GM12878 (cell line): ENCODE results near the gene ELK3. TPM values are rescaled to one million over a fixed set of nuclear protein-coding genes. Genes with fewer than 3 reads are reported as not detected.

Experiments used
- ATAC-seq: fragments of 200-7000 bp; cut with Tn5 transposase; 3 replicates; pipeline ENCODE4 v1.9.1; 2020; ENCODE audit warnings: mild to moderate bottlenecking, moderate library complexity
- BruUV-seq: library from RNA; stranded (reverse); fragments of 400-500 nt; replicated peaks from 2 replicates; lab custom pipeline; 2021; lab: Mats Ljungman, UMichigan
- CTCF ChIA-PET: fragments of 300-600 bp; sonication (Branson Sonifier 250); formaldehyde crosslinking; extraction: SDS; loops from one replicate; lab custom pipeline; 2021; ENCODE audit warnings: inconsistent platforms; lab: Yijun Ruan, JAX
- POLR2A ChIA-PET: fragments of 350-600 bp; formaldehyde crosslinking; extraction: SDS; loops from one replicate; lab custom pipeline; 2021; ENCODE audit warnings: inconsistent platforms; lab: Charles Lee
- RAD21 ChIA-PET: fragments of 300-600 bp; sonication (Branson Sonifier 250); formaldehyde crosslinking; loops from one replicate; lab custom pipeline; 2023; ENCODE audit warnings: antibody characterized with exemption; ENCODE audit not compliant: unreplicated experiment; lab: Charles Lee
- SMC1A ChIA-PET: fragments of 300-600 bp; sonication (Branson Sonifier 250); formaldehyde crosslinking; loops from one replicate; lab custom pipeline; 2023; ENCODE audit not compliant: unreplicated experiment, uncharacterized antibody; lab: Charles Lee
- DNase-seq: peaks from one replicate; pipeline ENCODE4 v3.0.0-alpha.2; 2011; ENCODE audit warnings: low read depth, low spot score
- FAIRE-seq: peaks from 3 replicates; lab custom pipeline; 2011; peaks lifted over from hg19 to GRCh38; lab: Jason Lieb, UNC
- H2AFZ ChIP-seq: 2 replicates; pipeline ENCODE4 v1.6.0; 2011; ENCODE audit warnings: low read depth, low read length, control low read depth; ENCODE audit not compliant: control insufficient read depth
- H3K27ac ChIP-seq: 2 replicates; pipeline ENCODE4 v1.5.1; 2011; ENCODE audit warnings: control low read depth; ENCODE audit not compliant: control insufficient read depth, insufficient read depth
- H3K27me3 ChIP-seq, 2 experiments: replicated peaks in 1 of 2; 2 replicates each; pipeline versions ENCODE4 v1.6.0 to v1.6.1; 2011; ENCODE audit warnings: low read length in 1 of 2; ENCODE audit not compliant: control insufficient read depth in 2 of 2, insufficient read depth in 2 of 2
- H3K36me3 ChIP-seq, 2 experiments: 2 replicates each; pipeline ENCODE4 v1.5.1; 2011; ENCODE audit warnings: low read length in 1 of 2; ENCODE audit not compliant: control insufficient read depth in 2 of 2, insufficient read depth in 2 of 2
- H3K4me1 ChIP-seq: 2 replicates; pipeline ENCODE4 v1.6.1; 2011; ENCODE audit warnings: mild to moderate bottlenecking, low read length, moderate library complexity, mixed read lengths; ENCODE audit not compliant: control insufficient read depth, insufficient read depth
- H3K4me2 ChIP-seq: 2 replicates; pipeline ENCODE4 v1.6.0; 2011; ENCODE audit warnings: control low read depth; ENCODE audit not compliant: control insufficient read depth, insufficient read depth
- H3K4me3 ChIP-seq: fragments of 200-600 bp; sonication (generic); 2 replicates; pipeline ENCODE4 v1.5.1; 2016
- H3K79me2 ChIP-seq: 2 replicates; pipeline ENCODE4 v1.6.0; 2011; ENCODE audit warnings: low read length; ENCODE audit not compliant: control insufficient read depth, insufficient read depth
- H3K9ac ChIP-seq: 2 replicates; pipeline ENCODE4 v1.8.0; 2011; ENCODE audit warnings: low read length, control low read depth, mixed read lengths; ENCODE audit not compliant: control insufficient read depth, insufficient read depth
- H3K9me3 ChIP-seq: replicated peaks from 3 replicates; pipeline ENCODE4 v1.5.1; 2011; ENCODE audit warnings: mild to moderate bottlenecking, low read length; ENCODE audit not compliant: control insufficient read depth, insufficient read depth
- H4K20me1 ChIP-seq: 2 replicates; pipeline ENCODE4 v1.6.0; 2011; ENCODE audit not compliant: control insufficient read depth, insufficient read depth
- ASH2L ChIP-seq: fragments of 300-600, 200-600 bp; sonication (generic); IDR thresholded peaks from 2 replicates; pipeline ENCODE4 v1.6.1; 2017; ENCODE audit warnings: low read depth, mild to moderate bottlenecking, borderline replicate concordance
- CEBPZ ChIP-seq: fragments of 150-350 bp; IDR thresholded peaks from 2 replicates; pipeline ENCODE4 v1.6.1; 2016; ENCODE audit warnings: low read depth, low read length
- E2F8 ChIP-seq: fragments of 450-650 bp; IDR thresholded peaks from 2 replicates; pipeline ENCODE4 v1.6.1; 2018; ENCODE audit warnings: mild to moderate bottlenecking, low read depth, moderate library complexity; ENCODE audit not compliant: partially characterized antibody
- TBL1XR1 ChIP-seq: IDR thresholded peaks from 2 replicates; pipeline ENCODE4 v1.6.1; 2012; ENCODE audit warnings: low read depth, low read length, improper control_type of control experiment
- WGBS: methylation state at CpG from one replicate; pipeline ENCODE4 v1.1.6; 2016; ENCODE audit warnings: low lambda C conversion rate; ENCODE audit not compliant: insufficient replicate concordance, insufficient coverage; ENCODE audit errors: missing lambda C conversion rate; 5-methylcytosine and 5-hydroxymethylcytosine counted together
- in situ Hi-C: fragments of 300-500 bp; cut with MboI; formaldehyde crosslinking; loops from 9 replicates; pipeline ENCODE4 v1.14.3; 2018; ENCODE audit warnings: mixed read lengths
- intact Hi-C: fragments of 100-400 bp; cut with micrococcal nuclease; formaldehyde crosslinking; loops from one replicate; pipeline ENCODE4 v1.14.2; 2022; ENCODE audit not compliant: unreplicated experiment
- polyA plus RNA-seq, 11 experiments: library from polyadenylated mRNA; depleted of rRNA in 4 of 11; unstranded in 6 of 11; stranded (reverse) in 5 of 11; fragments of >200 nt; fragmentation: Nextera tagmentation in 4 of 11; fragmentation: Illumina TruSeq in 1 of 11; extraction: Ambion mirVana in 4 of 11; extraction: Trizol in 1 of 11; gene quantifications; 1 replicate in 1 of 11; 2 replicates in 10 of 11; pipeline versions ENCODE4 v1.2.1 to v1.2.3, GENCODE V29; 2011 to 2016; ENCODE audit warnings: inconsistent platforms in 2 of 11, missing spikeins in 2 of 11, low read depth in 1 of 11
- total RNA-seq, 4 experiments: library from RNA; depleted of rRNA in 3 of 4; stranded (reverse); fragments of >200 nt in 3 of 4; fragmentation: Illumina TruSeq in 1 of 4; extraction: Trizol in 1 of 4; gene quantifications; 2 replicates each; pipeline versions ENCODE4 v1.2.1 to v1.2.3, GENCODE V29; 2013 to 2021

ELK3 gene
- total and polyA plus RNA-seq, 10 of the 15 experiments (the other 5 are each of a cell fraction or from before 2014, with no cell fraction given), result 0.37 to 4.8 (median 0.88) TPM

GRCh38 chr12:96233939-96234461, 39.8 kb downstream of the ELK3 start:
- RAD21 ChIA-PET, result no interaction called here
- no peaks in the 10 kb centered on the region for H3K4me1 ChIP-seq
- H4K20me1 ChIP-seq, result no peaks in the 10 kb centered on the region
- H3K79me2 ChIP-seq, result no peaks in the 10 kb centered on the region
- BruUV-seq, result no TSS peak
- POLR2A ChIA-PET, result interaction anchor here (0.6 kb wide), 1 partner anchor 19 kb away, joined by 4 read pairs; no protein-coding TSS in a partner anchor
- intact Hi-C loops, result no loop called here
- SMC1A ChIA-PET, result interaction anchor here (1.5 kb wide), 1 partner anchor 18 kb away, joined by 4 read pairs; no protein-coding TSS in a partner anchor
- FAIRE-seq, result no peak
- H3K36me3 ChIP-seq, result peaks cover 0 to 2% of the 10 kb centered on the region in 2 experiments; a peak in 2 of 4 replicates
- CTCF ChIA-PET, result interaction anchor here (0.6 kb wide), 1 partner anchor 166 kb away, joined by 3 read pairs; no protein-coding TSS in a partner anchor
- TF ChIP-seq CEBPZ (no peak), ASH2L (no peak), TBL1XR1 (no peak), E2F8 (no peak)
- TF ChIP-seq, all 136 proteins: peak for 0
- H3K9me3 ChIP-seq, result no peaks in the 10 kb centered on the region
- no peaks in the 10 kb centered on the region for H3K27me3 ChIP-seq
- 89% methylated on average over 15 of the region's 15 CpGs for WGBS
- ATAC-seq, result no peak
- H3K27ac ChIP-seq, result no peak overlapping the region
- DNase-seq, result no peak
- H2AFZ ChIP-seq, result no peak overlapping the region
- H3K4me3 ChIP-seq, result no peak overlapping the region
- in situ Hi-C loops, result no loop called here
- no peak overlapping the region for H3K9ac ChIP-seq
- H3K4me2 ChIP-seq, result no peak overlapping the region
